ENCODE measurements around the gene SLAMF9. TPM values are rescaled to one million over a fixed set of nuclear protein-coding genes. Genes with fewer than 3 reads are reported as not detected.
A peak's percentile ranks its signal among the peaks of the same experiment; 100 is the strongest.

Gene SLAMF9
- total and polyA plus RNA-seq, 5 donors from 2014 or later: not detected

DNA sequence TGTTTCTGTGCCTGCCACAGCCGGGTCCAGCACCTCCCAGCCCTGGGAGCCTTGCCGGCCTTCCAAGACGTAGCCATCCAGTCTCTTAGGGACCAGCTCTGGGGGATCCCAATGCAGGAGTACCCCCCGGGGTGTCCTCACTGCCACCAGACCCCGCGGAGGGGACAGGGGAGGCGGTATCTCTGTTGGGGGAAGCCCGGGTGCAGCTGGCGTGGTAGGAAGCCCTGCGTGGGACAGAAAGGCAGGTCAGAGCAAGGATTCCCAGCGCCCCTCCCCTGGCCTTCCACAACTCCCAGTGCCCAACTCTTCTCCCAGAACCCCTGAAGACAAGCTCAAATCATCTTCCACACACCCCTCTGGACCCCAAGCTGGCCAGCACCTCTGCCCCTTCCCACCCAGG is 23.8 kb downstream of the SLAMF9 start:
- peaks cover 0 to 16% (median 10%) of the 10 kb centered on the region in 4 donors for H3K4me1 Mint-ChIP-seq
- no peak for ATAC-seq (ENCODE audit: low read depth in 2 of 2)
- H3K9me3 Mint-ChIP-seq: peaks cover 0 to 3% (median 0%) of the 10 kb centered on the region in 7 donors
- Histone ChIP-seq H3K27me3 (ENCODE audit: control insufficient read depth, insufficient read depth, low read length) (no peaks in the 10 kb centered on the region), H3K4me1 (ENCODE audit: control insufficient read depth, insufficient read depth, low read length, poor library complexity, severe bottlenecking) (peaks cover 10% of the 10 kb centered on the region), H3K4me3 (ENCODE audit: low read depth, low read length) (no peak overlapping the region), H3K27ac (ENCODE audit: insufficient read depth, low read length, poor library complexity, severe bottlenecking) (no peak overlapping the region), H3K36me3 (ENCODE audit: control insufficient read depth, insufficient read depth, low read length) (no peaks in the 10 kb centered on the region), H3K9me3 (ENCODE audit: control insufficient read depth in 2 of 2, low read length in 2 of 2) (no peaks in the 10 kb centered on the region)
- H3K4me3 Mint-ChIP-seq: no peak overlapping the region
- peaks cover 3% of the 10 kb centered on the region for H3K27me3 Mint-ChIP-seq
- no peak for DNase-seq
- no peak overlapping the region for H3K27ac Mint-ChIP-seq
- peaks cover 3% of the 10 kb centered on the region for H3K36me3 Mint-ChIP-seq

DNA sequence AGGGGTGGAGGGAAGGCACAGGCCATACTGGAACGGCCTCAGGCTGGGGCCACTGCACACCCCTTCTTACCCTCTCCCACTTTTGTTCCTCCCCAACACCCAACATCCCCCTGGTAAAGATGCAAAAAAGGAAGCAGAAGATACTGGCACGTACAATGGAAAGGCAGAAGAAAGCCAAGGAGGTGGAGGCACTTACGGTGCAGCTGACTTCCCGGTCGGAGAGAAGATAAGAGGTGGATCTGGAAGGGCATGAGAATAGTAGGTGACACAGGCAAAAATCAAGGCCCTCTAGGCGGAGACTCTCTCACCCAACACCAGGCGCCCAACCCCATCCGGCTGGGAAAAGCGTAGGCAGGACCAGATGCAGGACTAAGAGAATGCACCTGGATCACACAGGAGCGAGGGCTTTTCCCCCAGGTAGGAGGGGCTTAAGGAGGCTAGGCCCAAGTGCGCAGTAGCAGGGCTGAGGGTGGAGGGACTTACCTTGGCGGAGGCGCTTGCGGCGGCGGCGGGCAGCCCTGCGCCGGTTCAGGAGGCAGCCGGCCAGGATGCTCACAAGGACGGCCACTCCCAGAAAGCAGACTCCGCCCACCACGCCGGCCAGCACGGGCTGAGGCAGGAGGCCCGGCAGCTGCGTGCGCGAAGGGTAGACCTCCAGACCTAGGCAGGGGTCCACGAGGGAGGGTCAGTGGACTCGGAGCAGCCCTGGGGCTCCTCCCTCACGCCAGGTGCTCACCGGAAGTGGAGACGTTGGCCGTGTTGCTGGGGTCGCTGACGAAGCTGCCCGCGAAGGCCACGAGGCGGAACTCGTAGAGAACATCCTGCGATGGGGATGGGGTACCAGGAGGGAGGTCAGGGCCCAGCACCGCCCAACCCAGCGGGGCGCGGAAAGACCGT is 24.6 kb downstream of the SLAMF9 start:
- H3K27me3 ChIP-seq (ENCODE audit: control insufficient read depth, insufficient read depth, low read length): no peaks in the 10 kb centered on the region
- H3K4me3 Mint-ChIP-seq: no peak overlapping the region
- no peak for DNase-seq
- H3K4me3 ChIP-seq (ENCODE audit: low read depth, low read length): no peak overlapping the region
- no peaks in the 10 kb centered on the region for H3K9me3 ChIP-seq (ENCODE audit: control insufficient read depth in 2 of 2, low read length in 2 of 2)
- H3K9me3 Mint-ChIP-seq: peaks cover 0 to 4% (median 0%) of the 10 kb centered on the region in 7 donors
- H3K4me1 ChIP-seq (ENCODE audit: control insufficient read depth, insufficient read depth, low read length, poor library complexity, severe bottlenecking): peaks cover 10% of the 10 kb centered on the region
- H3K27ac Mint-ChIP-seq: no peak overlapping the region
- peaks cover 5% of the 10 kb centered on the region for H3K27me3 Mint-ChIP-seq
- H3K36me3 Mint-ChIP-seq: peaks cover 3% of the 10 kb centered on the region
- H3K27ac ChIP-seq (ENCODE audit: insufficient read depth, low read length, poor library complexity, severe bottlenecking): no peak overlapping the region
- peaks cover 0 to 16% (median 11%) of the 10 kb centered on the region in 4 donors for H3K4me1 Mint-ChIP-seq
- H3K36me3 ChIP-seq (ENCODE audit: control insufficient read depth, insufficient read depth, low read length): no peaks in the 10 kb centered on the region
- ATAC-seq (ENCODE audit: low read depth in 2 of 2): no peak

DNA sequence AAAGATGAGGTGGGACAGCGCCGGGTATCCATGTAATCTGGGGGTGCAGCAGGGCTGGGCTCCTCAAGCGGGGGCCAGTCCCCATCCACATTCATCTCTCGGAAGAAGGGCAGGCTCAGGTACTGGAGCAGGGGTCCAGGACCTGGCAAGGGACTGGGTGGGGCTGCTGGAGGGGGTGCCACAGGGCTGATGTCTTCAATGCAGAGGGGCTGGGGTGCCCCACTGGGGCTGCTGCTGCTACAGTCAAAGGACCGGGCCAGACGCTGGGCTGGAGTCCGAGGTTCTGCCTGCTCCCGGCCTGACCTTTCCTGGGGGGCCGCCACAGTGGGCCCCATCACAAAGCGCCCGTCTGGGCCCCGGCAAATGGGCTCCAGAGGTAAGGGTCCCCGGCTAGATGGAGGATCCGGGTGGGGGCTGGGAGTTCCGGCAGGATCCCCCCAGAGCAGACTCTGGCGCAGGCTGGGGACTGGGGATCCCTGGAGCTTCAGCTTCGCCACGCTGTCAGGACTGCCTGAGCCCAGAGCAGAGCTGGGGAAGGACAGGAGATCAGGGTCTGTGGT is 25.5 kb downstream of the SLAMF9 start:
- peaks cover 6% of the 10 kb centered on the region for H3K36me3 Mint-ChIP-seq
- H3K27me3 ChIP-seq (ENCODE audit: control insufficient read depth, insufficient read depth, low read length): no peaks in the 10 kb centered on the region
- H3K4me1 Mint-ChIP-seq: peaks cover 0 to 23% (median 14%) of the 10 kb centered on the region in 4 donors
- H3K27me3 Mint-ChIP-seq: peaks cover 10% of the 10 kb centered on the region
- H3K4me3 ChIP-seq (ENCODE audit: low read depth, low read length): no peak overlapping the region
- ATAC-seq (ENCODE audit: low read depth in 2 of 2) (no peak), DNase-seq (no peak)
- H3K27ac Mint-ChIP-seq: no peak overlapping the region
- H3K4me1 ChIP-seq (ENCODE audit: control insufficient read depth, insufficient read depth, low read length, poor library complexity, severe bottlenecking): peaks cover 11% of the 10 kb centered on the region
- H3K36me3 ChIP-seq (ENCODE audit: control insufficient read depth, insufficient read depth, low read length): no peaks in the 10 kb centered on the region
- no peak overlapping the region for H3K27ac ChIP-seq (ENCODE audit: insufficient read depth, low read length, poor library complexity, severe bottlenecking)
- no peaks in the 10 kb centered on the region for H3K9me3 ChIP-seq (ENCODE audit: control insufficient read depth in 2 of 2, low read length in 2 of 2)
- H3K4me3 Mint-ChIP-seq: no peak overlapping the region
- H3K9me3 Mint-ChIP-seq: peaks cover 0 to 5% (median 0%) of the 10 kb centered on the region in 7 donors

DNA sequence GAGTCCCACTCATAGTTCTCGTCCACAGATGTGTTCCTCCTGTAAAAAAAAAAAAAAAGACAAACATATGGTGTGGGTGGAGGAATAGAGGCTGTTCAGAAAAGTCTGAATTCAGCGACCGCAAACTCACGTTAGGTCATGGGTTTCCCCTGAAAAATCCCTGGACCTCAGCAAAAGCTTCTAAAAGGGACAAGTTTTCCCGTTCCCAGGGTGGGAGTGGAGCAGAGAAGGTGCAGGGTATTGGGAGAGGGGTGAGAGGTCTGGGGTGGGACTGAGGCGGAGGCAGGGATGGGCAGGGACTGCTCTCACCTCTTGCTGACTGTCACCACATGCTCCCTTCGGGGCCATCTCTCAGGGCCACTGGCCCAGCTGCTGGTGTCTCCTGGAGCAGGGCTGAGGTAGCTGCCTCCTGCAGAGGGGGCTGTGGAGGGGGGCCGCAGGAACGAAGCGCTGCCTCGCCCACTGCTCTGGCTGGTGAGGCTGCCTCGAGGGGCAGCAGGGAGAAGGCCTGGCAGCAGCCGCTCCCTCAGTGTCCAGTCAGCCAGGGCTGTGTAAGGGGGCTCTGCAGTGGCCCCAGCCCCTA is 26.1 kb downstream of the SLAMF9 start:
- no peak overlapping the region for H3K27ac Mint-ChIP-seq
- peaks cover 6% of the 10 kb centered on the region for H3K36me3 Mint-ChIP-seq
- Histone ChIP-seq H3K4me3 (ENCODE audit: low read depth, low read length) (no peak overlapping the region), H3K4me1 (ENCODE audit: control insufficient read depth, insufficient read depth, low read length, poor library complexity, severe bottlenecking) (peaks cover 17% of the 10 kb centered on the region), H3K27ac (ENCODE audit: insufficient read depth, low read length, poor library complexity, severe bottlenecking) (no peak overlapping the region), H3K36me3 (ENCODE audit: control insufficient read depth, insufficient read depth, low read length) (no peaks in the 10 kb centered on the region), H3K9me3 (ENCODE audit: control insufficient read depth in 2 of 2, low read length in 2 of 2) (no peaks in the 10 kb centered on the region), H3K27me3 (ENCODE audit: control insufficient read depth, insufficient read depth, low read length) (no peaks in the 10 kb centered on the region)
- no peak overlapping the region for H3K4me3 Mint-ChIP-seq
- ATAC-seq (ENCODE audit: low read depth in 2 of 2): no peak
- H3K4me1 Mint-ChIP-seq: peaks cover 0 to 26% (median 18%) of the 10 kb centered on the region in 4 donors
- H3K27me3 Mint-ChIP-seq: peaks cover 10% of the 10 kb centered on the region
- DNase-seq: no peak
- H3K9me3 Mint-ChIP-seq: peaks cover 0 to 6% (median 0%) of the 10 kb centered on the region in 7 donors

DNA sequence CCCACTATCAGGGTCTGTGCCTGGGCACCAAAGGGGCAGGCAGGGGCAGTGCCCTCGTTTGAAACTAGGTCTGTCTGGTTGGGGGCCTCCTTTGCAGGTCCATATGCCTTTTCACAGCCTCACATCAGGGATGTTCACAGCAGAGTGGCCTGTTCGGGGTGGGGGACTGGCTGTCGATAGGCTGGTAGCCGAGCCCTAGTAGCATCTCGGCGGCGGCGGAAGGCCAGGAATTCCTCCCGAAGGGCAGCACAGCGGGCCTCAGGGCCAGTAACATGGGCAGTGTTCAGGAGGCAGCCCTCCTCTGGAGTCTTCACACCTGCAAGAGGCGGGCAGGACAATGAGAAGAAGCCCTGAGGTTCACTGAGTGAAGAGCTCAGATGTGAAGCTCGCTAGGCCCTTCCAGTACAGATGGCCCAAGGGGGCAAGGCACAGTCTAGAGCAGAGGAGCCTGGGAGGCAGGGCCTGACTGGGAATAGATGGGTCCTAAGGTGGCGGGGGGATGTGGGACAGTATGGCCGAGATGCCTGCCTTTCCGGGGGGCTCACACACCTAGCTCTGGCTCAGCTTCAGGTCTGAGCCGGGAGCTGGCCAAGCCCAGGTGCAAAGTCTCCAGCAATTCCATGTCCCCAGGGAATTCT is 26.7 kb downstream of the SLAMF9 start:
- Mint-ChIP-seq H3K36me3 (peaks cover 6% of the 10 kb centered on the region), H3K27me3 (peaks cover 10% of the 10 kb centered on the region), H3K9me3 (peaks cover 0 to 6% (median 0%) of the 10 kb centered on the region in 7 donors), H3K4me1 (peaks cover 0 to 32% (median 20%) of the 10 kb centered on the region in 4 donors), H3K4me3 (peak overlapping the region in 2 of 4 donors; percentile 14 to 100), H3K27ac (peak overlapping the region in 1 of 3 donors; percentile 99)
- H3K27me3 ChIP-seq (ENCODE audit: control insufficient read depth, insufficient read depth, low read length): no peaks in the 10 kb centered on the region
- H3K36me3 ChIP-seq (ENCODE audit: control insufficient read depth, insufficient read depth, low read length): no peaks in the 10 kb centered on the region
- no peak for ATAC-seq (ENCODE audit: low read depth in 2 of 2)
- no peak overlapping the region for H3K4me3 ChIP-seq (ENCODE audit: low read depth, low read length)
- peaks cover 23% of the 10 kb centered on the region for H3K4me1 ChIP-seq (ENCODE audit: control insufficient read depth, insufficient read depth, low read length, poor library complexity, severe bottlenecking)
- DNase-seq: no peak
- no peak overlapping the region for H3K27ac ChIP-seq (ENCODE audit: insufficient read depth, low read length, poor library complexity, severe bottlenecking)
- H3K9me3 ChIP-seq (ENCODE audit: control insufficient read depth in 2 of 2, low read length in 2 of 2): no peaks in the 10 kb centered on the region

DNA sequence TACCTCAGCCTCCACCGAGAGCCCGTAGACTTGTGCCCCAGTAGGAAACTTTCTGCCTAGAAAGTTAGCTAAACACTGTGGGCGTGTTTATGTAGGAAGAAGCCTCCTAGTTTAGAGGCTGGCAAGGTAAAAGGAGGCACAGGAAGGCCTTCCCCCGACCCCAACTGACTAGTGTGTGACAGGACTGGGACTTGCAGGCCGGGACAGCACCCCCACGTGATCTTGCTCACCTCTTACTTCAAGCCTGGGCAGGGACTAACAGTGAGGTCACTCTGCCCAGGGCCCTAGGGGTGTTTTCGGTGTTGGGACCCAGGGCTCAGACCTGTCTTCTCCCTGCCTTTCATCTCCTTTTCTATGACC is 28.3 kb downstream of the SLAMF9 start:
- Mint-ChIP-seq H3K27me3 (peaks cover 10% of the 10 kb centered on the region), H3K9me3 (peaks cover 0 to 6% (median 0%) of the 10 kb centered on the region in 7 donors), H3K36me3 (peaks cover 16% of the 10 kb centered on the region), H3K4me1 (peaks cover 8 to 48% (median 34%) of the 10 kb centered on the region in 4 donors), H3K4me3 (peak overlapping the region; percentile 92 to 100 (median 98)), H3K27ac (peak overlapping the region; percentile 98 to 99 (median 98))
- peaks cover 39% of the 10 kb centered on the region for H3K4me1 ChIP-seq (ENCODE audit: control insufficient read depth, insufficient read depth, low read length, poor library complexity, severe bottlenecking)
- peaks cover 7% of the 10 kb centered on the region for H3K36me3 ChIP-seq (ENCODE audit: control insufficient read depth, insufficient read depth, low read length)
- ATAC-seq (ENCODE audit: low read depth in 2 of 2) (peak in 1 of 2 donors; percentile 5), DNase-seq (no peak)
- no peaks in the 10 kb centered on the region for H3K9me3 ChIP-seq (ENCODE audit: control insufficient read depth in 2 of 2, low read length in 2 of 2)
- no peaks in the 10 kb centered on the region for H3K27me3 ChIP-seq (ENCODE audit: control insufficient read depth, insufficient read depth, low read length)
- peak overlapping the region; percentile 89 for H3K4me3 ChIP-seq (ENCODE audit: low read depth, low read length)
- peak overlapping the region; percentile 98 for H3K27ac ChIP-seq (ENCODE audit: insufficient read depth, low read length, poor library complexity, severe bottlenecking)
